CD4-positive, alpha-beta T cell (primary cell): ENCODE measurements around the gene FABP6. TPM values are rescaled to one million over a fixed set of nuclear protein-coding genes. Genes with fewer than 3 reads are reported as not detected.
"Not testable (repeated sequence)": the region's sequence is repeated elsewhere in the genome, so short reads cannot be mapped to it uniquely, and the experiment has no call there.

Source experiments
- ATAC-seq: fragments of 200-7000 bp; cut with Tn5 transposase; one replicate; pipeline ENCODE4 v1.10.0; 2022; ENCODE audit warnings: mild to moderate bottlenecking; ENCODE audit not compliant: poor library complexity
- CTCF ChIA-PET: fragments of 350-600 bp; sonication (Branson Sonifier 250); formaldehyde crosslinking; loops from one replicate; lab custom pipeline; 2021; ENCODE audit warnings: antibody characterized with exemption, inconsistent platforms; lab: Charles Lee
- POLR2A ChIA-PET: fragments of 350-600 bp; sonication (Branson Sonifier 250); formaldehyde crosslinking; loops from one replicate; lab custom pipeline; 2021; ENCODE audit warnings: antibody characterized with exemption, inconsistent platforms; lab: Charles Lee
- DNase-seq, 14 experiments: peaks; one replicate each; pipeline ENCODE4 v3.0.0-alpha.2; 2013 to 2020; ENCODE audit warnings: mixed read lengths in 2 of 14
- H3K27ac ChIP-seq, 2 donors: one replicate each; pipeline versions ENCODE4 v1.5.1 to v1.7.0; 2013; ENCODE audit warnings: low read length in 2 of 2, low read depth in 1 of 2, mild to moderate bottlenecking in 1 of 2
- H3K27me3 ChIP-seq, 2 experiments: 1 replicate in 1 of 2; 2 replicates in 1 of 2; pipeline versions ENCODE4 v1.6.1 to v1.7.0; 2013; ENCODE audit warnings: low read length in 2 of 2, control low read depth in 1 of 2, mild to moderate bottlenecking in 1 of 2, moderate library complexity in 1 of 2; ENCODE audit not compliant: insufficient read depth in 2 of 2, control insufficient read depth in 1 of 2
- H3K36me3 ChIP-seq: one replicate; pipeline ENCODE4 v1.6.1; 2013; ENCODE audit warnings: low read length, control low read depth; ENCODE audit not compliant: insufficient read depth
- H3K4me1 ChIP-seq: one replicate; pipeline ENCODE4 v1.6.1; 2013; ENCODE audit warnings: low read length, control low read depth; ENCODE audit not compliant: insufficient read depth
- H3K4me3 ChIP-seq: one replicate; pipeline ENCODE4 v1.5.1; 2013; ENCODE audit warnings: mild to moderate bottlenecking, low read length, moderate library complexity
- H3K9me3 ChIP-seq, 2 experiments: 1 replicate in 1 of 2; 2 replicates in 1 of 2; pipeline versions ENCODE4 v1.6.1 to v1.7.0; 2013; ENCODE audit warnings: low read length in 2 of 2, mild to moderate bottlenecking in 2 of 2, control low read depth in 1 of 2, moderate library complexity in 1 of 2; ENCODE audit not compliant: control insufficient read depth in 1 of 2, insufficient read depth in 1 of 2
- H3K27ac Mint-ChIP-seq: one replicate; pipeline ENCODE4 v1.8.0; 2020; ENCODE audit warnings: mixed read lengths
- H3K27me3 Mint-ChIP-seq: one replicate; pipeline ENCODE4 v1.8.0; 2021; ENCODE audit warnings: mixed read lengths
- H3K36me3 Mint-ChIP-seq: one replicate; pipeline ENCODE4 v1.8.0; 2021; ENCODE audit warnings: low read depth, mixed read lengths
- H3K4me1 Mint-ChIP-seq: one replicate; pipeline ENCODE4 v1.8.0; 2021; ENCODE audit warnings: low read depth, mixed read lengths
- H3K4me3 Mint-ChIP-seq: one replicate; pipeline ENCODE4 v1.8.0; 2020; ENCODE audit warnings: mild to moderate bottlenecking, mixed read lengths
- H3K9me3 Mint-ChIP-seq: one replicate; pipeline ENCODE4 v1.8.0; 2020; ENCODE audit warnings: mixed read lengths
- intact Hi-C, 2 experiments: fragments of 100-400 bp; cut with DNase I in 1 of 2; cut with micrococcal nuclease in 1 of 2; formaldehyde crosslinking; loops; one replicate each; pipeline versions ENCODE4 v1.15.1 to v1.9.0; 2023 to 2025; cut with DNase I, micrococcal nuclease
- total RNA-seq, 174 experiments: library from RNA in 2 of 174; stranded (reverse) in 2 of 174; gene quantifications; one replicate each; pipeline ENCODE4 v1.2.3 and lab custom pipeline; 2021 to 2026
- TF ChIP-seq, protein P1 (sequence below): fragments of 200-600 bp; IDR thresholded peaks from one replicate; pipeline ENCODE4 v1.8.0; 2022; ENCODE audit warnings: antibody characterized with exemption, mild to moderate bottlenecking

FABP6 gene
- total RNA-seq, 2 experiments from 2014 or later, result not detected

- ChIA-PET POLR2A (no interaction called here), CTCF (no interaction called here)
- ATAC-seq (no peak), DNase-seq (no peak)
- Histone ChIP-seq H3K4me3 (no peak overlapping the region), H3K27ac (no peak overlapping the region), H3K27me3 (peaks cover 0 to 4% of the 10 kb centered on the region in 2 experiments), H3K36me3 (no peaks in the 10 kb centered on the region), H3K9me3 (no peaks in the 10 kb centered on the region), H3K4me1 (peaks cover 8% of the 10 kb centered on the region)
- peak overlapping the region; percentile 12 for H3K4me3 Mint-ChIP-seq
- TF ChIP-seq, protein P1, sequence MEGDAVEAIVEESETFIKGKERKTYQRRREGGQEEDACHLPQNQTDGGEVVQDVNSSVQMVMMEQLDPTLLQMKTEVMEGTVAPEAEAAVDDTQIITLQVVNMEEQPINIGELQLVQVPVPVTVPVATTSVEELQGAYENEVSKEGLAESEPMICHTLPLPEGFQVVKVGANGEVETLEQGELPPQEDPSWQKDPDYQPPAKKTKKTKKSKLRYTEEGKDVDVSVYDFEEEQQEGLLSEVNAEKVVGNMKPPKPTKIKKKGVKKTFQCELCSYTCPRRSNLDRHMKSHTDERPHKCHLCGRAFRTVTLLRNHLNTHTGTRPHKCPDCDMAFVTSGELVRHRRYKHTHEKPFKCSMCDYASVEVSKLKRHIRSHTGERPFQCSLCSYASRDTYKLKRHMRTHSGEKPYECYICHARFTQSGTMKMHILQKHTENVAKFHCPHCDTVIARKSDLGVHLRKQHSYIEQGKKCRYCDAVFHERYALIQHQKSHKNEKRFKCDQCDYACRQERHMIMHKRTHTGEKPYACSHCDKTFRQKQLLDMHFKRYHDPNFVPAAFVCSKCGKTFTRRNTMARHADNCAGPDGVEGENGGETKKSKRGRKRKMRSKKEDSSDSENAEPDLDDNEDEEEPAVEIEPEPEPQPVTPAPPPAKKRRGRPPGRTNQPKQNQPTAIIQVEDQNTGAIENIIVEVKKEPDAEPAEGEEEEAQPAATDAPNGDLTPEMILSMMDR, result no peak
- H3K27ac Mint-ChIP-seq, result no peak overlapping the region
- H3K36me3 Mint-ChIP-seq, result no peaks in the 10 kb centered on the region
- peaks cover 3% of the 10 kb centered on the region for H3K9me3 Mint-ChIP-seq
- peaks cover 4% of the 10 kb centered on the region for H3K4me1 Mint-ChIP-seq
- peaks cover 40% of the 10 kb centered on the region for H3K27me3 Mint-ChIP-seq
- intact Hi-C loops, result no loop called here
These were observed 42.2 kb upstream of the FABP6 start for GRCh38 chr5:160187091-160187490.

- peaks cover 0 to 4% of the 10 kb centered on the region in 2 experiments for H3K27me3 ChIP-seq
- H3K4me1 ChIP-seq, result peaks cover 8% of the 10 kb centered on the region
- Mint-ChIP-seq H3K27ac (no peak overlapping the region), H3K9me3 (peaks cover 3% of the 10 kb centered on the region), H3K4me1 (peaks cover 4% of the 10 kb centered on the region), H3K27me3 (peaks cover 41% of the 10 kb centered on the region), H3K4me3 (peak overlapping the region; percentile 38), H3K36me3 (no peaks in the 10 kb centered on the region)
- ChIA-PET POLR2A (no interaction called here), CTCF (no interaction called here)
- H3K9me3 ChIP-seq, result no peaks in the 10 kb centered on the region
- intact Hi-C loops, result no loop called here
- no peaks in the 10 kb centered on the region for H3K36me3 ChIP-seq
- no peak for ATAC-seq
- no peak overlapping the region for H3K4me3 ChIP-seq
- no peak for DNase-seq
- TF ChIP-seq, protein P1, result no peak
- no peak overlapping the region for H3K27ac ChIP-seq
These were observed 40.9 kb upstream of the FABP6 start for GRCh38 chr5:160188141-160189015.

DNA sequence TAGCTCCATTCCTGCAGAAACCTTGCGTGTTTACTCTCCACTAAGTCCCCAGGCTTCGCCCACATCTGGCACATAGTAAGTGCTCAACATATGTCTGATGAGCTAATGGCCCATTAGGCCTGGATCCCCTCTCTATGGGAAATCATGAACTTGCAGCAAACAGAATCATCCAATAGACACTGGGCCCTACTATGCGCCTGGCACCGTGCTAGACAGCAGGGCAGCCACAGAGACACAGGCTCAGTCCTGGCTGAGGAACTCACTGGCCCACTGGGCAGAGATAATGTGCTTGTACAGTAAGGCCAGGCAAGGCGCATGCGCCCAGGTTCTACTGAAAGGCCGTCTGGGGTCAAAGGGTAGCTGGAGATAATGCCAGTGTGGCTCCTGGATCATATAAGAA lies 36.9 kb upstream of the FABP6 start:
- no peak overlapping the region for H3K4me3 ChIP-seq
- Mint-ChIP-seq H3K9me3 (no peaks in the 10 kb centered on the region), H3K27me3 (peaks cover 23% of the 10 kb centered on the region), H3K27ac (no peak overlapping the region), H3K4me3 (no peak overlapping the region), H3K36me3 (no peaks in the 10 kb centered on the region), H3K4me1 (peaks cover 4% of the 10 kb centered on the region)
- H3K4me1 ChIP-seq, result peaks cover 8% of the 10 kb centered on the region
- H3K27me3 ChIP-seq, result no peaks in the 10 kb centered on the region
- TF ChIP-seq, protein P1, result no peak
- DNase-seq (no peak), ATAC-seq (no peak)
- no peaks in the 10 kb centered on the region for H3K9me3 ChIP-seq
- ChIA-PET POLR2A (no interaction called here), CTCF (no interaction called here)
- intact Hi-C loops, result no loop called here
- no peak overlapping the region for H3K27ac ChIP-seq
- H3K36me3 ChIP-seq, result no peaks in the 10 kb centered on the region

DNA sequence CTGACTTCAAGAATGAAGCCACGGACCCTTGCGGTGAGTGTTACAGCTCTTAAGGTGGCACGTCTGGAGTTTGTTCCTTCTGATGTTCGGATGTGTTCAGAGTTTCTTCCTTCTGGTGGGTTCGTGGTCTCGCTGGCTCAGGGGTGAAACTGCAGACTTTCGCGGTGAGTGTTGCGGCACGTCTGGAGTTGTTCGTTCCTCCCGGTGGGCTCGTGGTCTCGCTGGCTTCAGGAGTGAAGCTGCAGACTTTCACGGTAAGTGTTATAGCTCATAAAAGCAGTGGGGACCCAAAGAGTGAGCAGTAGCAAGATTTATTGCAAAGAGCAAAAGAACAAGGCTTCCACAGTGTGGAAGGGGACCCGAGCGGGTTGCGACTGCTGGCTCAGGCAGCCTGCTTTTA lies 36.2 kb upstream of the FABP6 start:
- H3K27me3 ChIP-seq, H3K9me3 ChIP-seq, ATAC-seq, intact Hi-C loops, H3K36me3 Mint-ChIP-seq, H3K27ac Mint-ChIP-seq, H3K9me3 Mint-ChIP-seq, CTCF ChIA-PET, H3K4me3 ChIP-seq, DNase-seq, H3K4me1 Mint-ChIP-seq, H3K36me3 ChIP-seq, H3K4me3 Mint-ChIP-seq, H3K27ac ChIP-seq, POLR2A ChIA-PET, H3K4me1 ChIP-seq: not testable (repeated sequence)
- H3K27me3 Mint-ChIP-seq, result peaks cover 26% of the 10 kb centered on the region

DNA sequence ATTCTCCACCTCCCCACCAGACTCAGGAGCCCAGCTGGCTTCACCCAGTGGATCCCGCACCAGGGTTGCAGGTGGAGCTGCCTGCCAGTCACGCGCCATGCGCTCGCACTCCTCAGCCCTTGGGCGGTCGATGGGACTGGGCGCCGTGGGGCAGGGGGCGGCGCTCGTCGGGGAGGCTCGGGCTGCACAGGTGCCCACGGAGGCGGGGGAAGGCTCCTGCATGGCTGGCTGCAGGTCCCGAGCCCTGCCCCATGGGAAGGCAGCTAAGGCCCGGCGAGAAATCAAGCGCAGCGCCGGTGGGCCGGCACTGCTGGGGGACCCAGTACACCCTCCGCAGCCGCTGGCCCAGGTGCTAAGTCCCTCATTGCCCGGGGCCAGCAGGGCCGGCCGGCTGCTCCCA lies 35.5 kb upstream of the FABP6 start:
- H3K4me3 ChIP-seq, H3K27ac Mint-ChIP-seq, H3K4me3 Mint-ChIP-seq, POLR2A ChIA-PET, H3K27ac ChIP-seq, H3K9me3 Mint-ChIP-seq, H3K36me3 ChIP-seq, ATAC-seq, H3K36me3 Mint-ChIP-seq, H3K9me3 ChIP-seq, H3K4me1 ChIP-seq, intact Hi-C loops, CTCF ChIA-PET, H3K27me3 ChIP-seq, H3K4me1 Mint-ChIP-seq, DNase-seq: not testable (repeated sequence)
- peaks cover 31% of the 10 kb centered on the region for H3K27me3 Mint-ChIP-seq
